ENCODE measurements around the gene COG5. TPM values are rescaled to one million over a fixed set of nuclear protein-coding genes. Genes with fewer than 3 reads are reported as not detected.

The COG5 gene
- total and polyA plus RNA-seq, 2 of the 4 experiments (the other 2 are of a cell fraction), result 18.5 to 27.4 TPM

GRCh38 chr7:107396081-107396480, 167.6 kb downstream of the COG5 start:
- peaks cover 0 to 11% of the 10 kb centered on the region in 2 experiments; a peak in 1 of 4 replicates for H3K79me1 ChIP-seq (ENCODE audit: low read depth in 1 of 2, low read length in 2 of 2)
- no peaks in the 10 kb centered on the region for H3K36me3 ChIP-seq (ENCODE audit: control insufficient read depth, insufficient read depth, low read length)
- dilution Hi-C loops (cut with HindIII; ENCODE audit: low sequenced_read_pairs, unreplicated experiment), result no loop called here
- H3K9ac ChIP-seq (ENCODE audit: low read depth, low read length), result no peak overlapping the region
- no peak overlapping the region for H3K27ac ChIP-seq (ENCODE audit: insufficient read depth, low read length)
- H2AK9ac ChIP-seq (replicated peaks; ENCODE audit: low read depth, low read length, poor library complexity), result no peak overlapping the region
- H3K4ac ChIP-seq (ENCODE audit: low read depth, low read length), result no peak overlapping the region
- no peak overlapping the region for H3K4me2 ChIP-seq (ENCODE audit: low read depth, low read length)
- no peak for ATAC-seq (ENCODE audit: low read depth)
- no peak overlapping the region for H3K56ac ChIP-seq (ENCODE audit: extremely low read depth, insufficient read depth, low read length)
- H4K5ac ChIP-seq (ENCODE audit: low read depth, low read length), result no peak overlapping the region
- H3K14ac ChIP-seq (replicated peaks; ENCODE audit: low read depth, low read length), result no peak overlapping the region
- no TSS peak for BruUV-seq (replicated peaks)
- H2BK20ac ChIP-seq (ENCODE audit: low read depth, low read length), result no peak overlapping the region
- H4K20me1 ChIP-seq (ENCODE audit: insufficient read depth, low read length), result no peaks in the 10 kb centered on the region
- H3K9me3 ChIP-seq (ENCODE audit: control insufficient read depth, insufficient read depth, low read length), result no peaks in the 10 kb centered on the region
- no peak overlapping the region for H2BK15ac ChIP-seq (ENCODE audit: low read depth, low read length)
- H3K27me3 ChIP-seq (ENCODE audit: control insufficient read depth, insufficient read depth, low read length), result no peaks in the 10 kb centered on the region
- ChIA-PET CTCF (no interaction called here), POLR2A (ENCODE audit: unreplicated experiment) (no interaction called here)
- intact Hi-C loops (cut with micrococcal nuclease), result no loop called here
- no CpG with 5 or more reads among the region's 1 CpG for WGBS, 2 experiments (ENCODE audit: extremely low coverage in 2 of 2, insufficient read length in 1 of 2)
- TF ChIP-seq RCOR1 (IDR thresholded peaks at IDR 0.05; ENCODE audit: insufficient replicate concordance, low read length) (no peak), SMC3 (IDR thresholded peaks at IDR 0.05; ENCODE audit: low read depth, low read length) (no peak), CHD1 (IDR thresholded peaks at IDR 0.05; ENCODE audit: low read depth, low read length) (no peak), ELK1 (IDR thresholded peaks at IDR 0.05; ENCODE audit: borderline replicate concordance, low read depth, low read length) (no peak), BHLHE40 (IDR thresholded peaks at IDR 0.05; ENCODE audit: low read depth, low read length) (no peak), MAFK (IDR thresholded peaks at IDR 0.05; ENCODE audit: low read depth, low read length) (no peak), RFX5 (IDR thresholded peaks at IDR 0.05; ENCODE audit: low read depth, low read length) (no peak), FOS (IDR thresholded peaks at IDR 0.05; ENCODE audit: low read depth, low read length) (no peak), NFE2L2 (IDR thresholded peaks at IDR 0.05; ENCODE audit: low read depth, low read length) (no peak), POLR2A (IDR thresholded peaks at IDR 0.05; ENCODE audit: low read depth, low read length) (no peak), CEBPB (IDR thresholded peaks at IDR 0.05; ENCODE audit: low read depth, low read length) (no peak)
- H2BK5ac ChIP-seq (ENCODE audit: low read depth, low read length, poor library complexity, severe bottlenecking), result no peak overlapping the region
- H2AFZ ChIP-seq (replicated peaks; ENCODE audit: low read length, poor library complexity), result no peak overlapping the region
- no peak overlapping the region for H3K18ac ChIP-seq (ENCODE audit: low read depth, low read length)
- in situ Hi-C loops (cut with MboI; ENCODE audit: low sequenced_read_pairs), result no loop called here
- no peak overlapping the region for H2AK5ac ChIP-seq (ENCODE audit: low read depth, low read length)
- no peak overlapping the region for H4K91ac ChIP-seq (ENCODE audit: insufficient read depth, low read depth, low read length)
- no peaks in the 10 kb centered on the region for H3K4me1 ChIP-seq (ENCODE audit: control insufficient read depth, insufficient read depth, low read length)
- peaks cover 7% of the 10 kb centered on the region for H3K9me1 ChIP-seq (ENCODE audit: insufficient read depth, low read length)
- H4K8ac ChIP-seq (ENCODE audit: low read depth in 2 of 2, low read length in 2 of 2), result no peak overlapping the region
- no peak for DNase-seq
- no peak overlapping the region for H3K23ac ChIP-seq (ENCODE audit: low read depth, low read length)
- no peak overlapping the region for H3K4me3 ChIP-seq (ENCODE audit: insufficient read depth, low read depth, low read length)
- H2BK120ac ChIP-seq (ENCODE audit: low read depth, low read length), result no peak overlapping the region

Measured in IMR-90 (cell line).